Pancreas (tissue), 10 donors: ENCODE results near the gene PNPLA6. TPM values are rescaled to one million over a fixed set of nuclear protein-coding genes. Genes with fewer than 3 reads are reported as not detected.

Source experiments
- ATAC-seq, 4 donors: fragments of 200-7000 bp; cut with Tn5 transposase; one replicate each; pipeline versions ENCODE4 v1.8.0 to v1.9.1; 2020; ENCODE audit warnings: mild to moderate bottlenecking in 4 of 4, moderate library complexity in 4 of 4
- DNase-seq, 6 donors: peaks; one replicate each; pipeline ENCODE4 v3.0.0-alpha.2; 2020
- FAIRE-seq: peaks from 2 replicates; lab custom pipeline; 2012; peaks lifted over from hg19 to GRCh38; lab: Jason Lieb, UNC
- H3K27ac ChIP-seq, 4 donors: fragments of 200-600 bp; sonication (generic); 1 replicate in 3 of 4; 2 replicates in 1 of 4; pipeline versions ENCODE4 v1.5.0 to v1.8.0; 2020
- H3K27me3 ChIP-seq, 4 donors: fragments of 200-600 bp; one replicate each; pipeline ENCODE4 v1.8.0; 2021
- H3K36me3 ChIP-seq, 3 donors: fragments of 200-600 bp; sonication (generic) in 1 of 3; one replicate each; pipeline versions ENCODE4 v1.5.0 to v1.8.0; 2020 to 2021
- H3K4me1 ChIP-seq, 3 donors: fragments of 200-600 bp; one replicate each; pipeline ENCODE4 v1.8.0; 2021
- H3K4me3 ChIP-seq, 4 donors: fragments of 200-600 bp; sonication (generic) in 2 of 4; one replicate each; pipeline versions ENCODE4 v1.5.0 to v1.8.0; 2020 to 2021
- H3K9me3 ChIP-seq, 4 donors: fragments of 200-600 bp; one replicate each; pipeline ENCODE4 v1.8.0; 2021
- CTCF ChIP-seq, 4 donors: fragments of 200-600 bp; sonication (generic) in 3 of 4; IDR thresholded peaks; one replicate each; pipeline versions ENCODE4 v1.5.0 to v1.8.0; 2021; ENCODE audit warnings: antibody characterized with exemption in 4 of 4
- WGBS, 2 donors: extraction: QIAGEN DNeasy Blood & Tissue Kit; methylation state at CpG; one replicate each; pipeline ENCODE4 v1.1.7; 2013; 5-methylcytosine and 5-hydroxymethylcytosine counted together
- intact Hi-C, 3 donors: fragments of 100-400 bp; cut with DNase I; formaldehyde crosslinking; loops; one replicate each; pipeline versions ENCODE4 v1.11.1 to v1.14.2; 2022
- polyA plus RNA-seq, 2 donors: library from polyadenylated mRNA; stranded (reverse); fragments of 200-250 nt; gene quantifications; one replicate each; pipeline ENCODE4 v1.2.3, GENCODE V29; 2013
- total RNA-seq, 6 donors: library from RNA; stranded (reverse); fragmentation: NEBNext Ultra II Directional in 4 of 6; extraction: Animal tissue kit (Norgen Biotek cat#: 25700) in 4 of 6; gene quantifications; one replicate each; pipeline versions ENCODE4 v1.2.1 to v1.2.4, GENCODE V29; 2021 to 2023
- donor health status: healthy with polysubstance abuse.
- donor health status: DM: no; HTN: no; CAD: no; lungs with moderate emphysema.
- donor health status: DM: no; HTN: no; CAD: no.
- donor health status: control.
- donor health status: control.
- donor health status: Bipolar disorder and iron deficiency.
- donor health status: DM: yes; HTN: yes; CAD: no.
- donor health status: DM: no; HTN: no; CAD: no.
- donor health status: DM: no; HTN: no; CAD: no.
- donor health status: DM: yes; HTN: yes; CAD: no.

PNPLA6 gene
- total and polyA plus RNA-seq, 8 donors = 25.4 to 86.2 (median 34.1) TPM

- H3K9me3 ChIP-seq = no peaks in the 10 kb centered on the region
- no peak for TF ChIP-seq CTCF (IDR thresholded peaks at IDR 0.05)
- peak overlapping the region; percentile 48 to 68 (median 54) for H3K4me3 ChIP-seq
- H3K27ac ChIP-seq = peak overlapping the region in 3 of 4 donors; percentile 38 to 57 (median 44)
- intact Hi-C loops = no loop called here
- ATAC-seq (peak in 2 of 4 donors; percentile 18 to 19), FAIRE-seq (no peak), DNase-seq (peak in 1 of 6 donors; percentile 42)
- WGBS, 2 donors = 2 to 3% methylated on average over 15 to 28 of the region's 28 CpGs
- H3K36me3 ChIP-seq = no peaks in the 10 kb centered on the region
- no peaks in the 10 kb centered on the region for H3K27me3 ChIP-seq
- peaks cover 0 to 3% (median 0%) of the 10 kb centered on the region in 3 donors for H3K4me1 ChIP-seq
Observed at GRCh38 chr19:7516333-7516732, 19.2 kb upstream of the PNPLA6 start.

- no peaks in the 10 kb centered on the region for H3K27me3 ChIP-seq
- H3K9me3 ChIP-seq = no peaks in the 10 kb centered on the region
- WGBS, 2 donors = 33 to 46% methylated on average over 4 of the region's 4 CpGs
- H3K4me1 ChIP-seq = peaks cover 0 to 5% (median 1%) of the 10 kb centered on the region in 3 donors
- ATAC-seq (no peak), DNase-seq (no peak), FAIRE-seq (no peak)
- peak overlapping the region; percentile 48 to 68 (median 54) for H3K4me3 ChIP-seq
- no peaks in the 10 kb centered on the region for H3K36me3 ChIP-seq
- intact Hi-C loops = no loop called here
- H3K27ac ChIP-seq = peak overlapping the region in 2 of 4 donors; percentile 38 to 44
- no peak for TF ChIP-seq CTCF (IDR thresholded peaks at IDR 0.05)
Observed at GRCh38 chr19:7516878-7517277, 18.6 kb upstream of the PNPLA6 start.

- intact Hi-C loops = no loop called here
- Histone ChIP-seq H3K27me3 (no peaks in the 10 kb centered on the region), H3K9me3 (no peaks in the 10 kb centered on the region), H3K4me3 (no peak overlapping the region), H3K36me3 (no peaks in the 10 kb centered on the region), H3K4me1 (peaks cover 4 to 16% (median 12%) of the 10 kb centered on the region in 3 donors), H3K27ac (no peak overlapping the region)
- WGBS, 2 donors = 96% methylated on average over 65 to 74 of the region's 74 CpGs
- no peak for TF ChIP-seq CTCF (IDR thresholded peaks at IDR 0.05)
- no peak for ATAC-seq
- DNase-seq = peak in 1 of 6 donors; percentile 36
- no peak for FAIRE-seq
Observed at GRCh38 chr19:7519361-7520130, 16.0 kb upstream of the PNPLA6 start.

- WGBS, 2 donors = 79 to 82% methylated on average over 44 to 51 of the region's 51 CpGs
- no peak for FAIRE-seq
- DNase-seq = peak in 1 of 6 donors; percentile 46
- Histone ChIP-seq H3K27ac (no peak overlapping the region), H3K4me1 (peaks cover 4 to 16% (median 12%) of the 10 kb centered on the region in 3 donors), H3K36me3 (no peaks in the 10 kb centered on the region), H3K4me3 (no peak overlapping the region), H3K9me3 (no peaks in the 10 kb centered on the region), H3K27me3 (no peaks in the 10 kb centered on the region)
- ATAC-seq = no peak
- intact Hi-C loops = no loop called here
- TF ChIP-seq CTCF (IDR thresholded peaks at IDR 0.05) = no peak
Observed at GRCh38 chr19:7520131-7521051, 15.1 kb upstream of the PNPLA6 start.
